Islet precursor cell (in vitro differentiated cells): Measurements from ENCODE around the gene LYPD4.
"Not testable (repeated sequence)": the region's sequence is repeated elsewhere in the genome, so short reads cannot be mapped to it uniquely, and the experiment has no call there.

Experiments used
- DNase-seq: peaks from one replicate; pipeline ENCODE4 v3.0.0-alpha.2; 2018

The LYPD4 gene

GRCh38 chr19:41796901-41797300 is 47.6 kb downstream of the LYPD4 start:
- DNase-seq, result no peak

DNA sequence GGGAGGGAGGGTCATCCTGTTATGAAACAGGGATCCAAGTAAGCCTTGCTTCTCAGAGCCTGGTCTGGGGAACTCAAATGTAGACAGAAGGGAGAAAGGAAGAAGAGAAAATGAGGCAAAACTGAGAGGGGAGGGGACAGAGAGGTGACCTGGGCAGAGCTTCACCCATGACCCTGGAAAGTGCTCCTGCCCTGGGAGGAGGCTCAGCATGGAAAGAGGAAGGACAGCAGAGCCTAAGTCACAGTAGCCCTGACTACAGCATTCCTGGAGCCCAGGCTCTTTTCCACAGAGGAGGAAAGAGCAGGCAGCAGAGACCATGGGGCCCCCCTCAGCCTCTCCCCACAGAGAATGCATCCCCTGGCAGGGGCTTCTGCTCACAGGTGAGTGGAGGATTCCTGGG is 48.1 kb downstream of the LYPD4 start, which contains the start of gene CEACAM3:
TSS of gene CEACAM3 (plus strand) at position 226 of the 400 bp plus-strand sequence. CDS start at position 317, 91 bp downstream.
- DNase-seq, result no peak

GRCh38 chr19:41795031-41795461 is 49.4 kb downstream of the LYPD4 start:
- peak; percentile 72 for DNase-seq

GRCh38 chr19:41793414-41793727 is 51.1 kb downstream of the LYPD4 start:
- no peak for DNase-seq

- DNase-seq, result peak; percentile 78
Measured at GRCh38 chr19:41792513-41793413, 51.7 kb downstream of the LYPD4 start.

GRCh38 chr19:41789053-41789452 is 55.4 kb downstream of the LYPD4 start:
- not testable (repeated sequence) for DNase-seq

- not testable (repeated sequence) for DNase-seq
Measured at GRCh38 chr19:41788518-41788917, 56.0 kb downstream of the LYPD4 start.
